Stimulated activated CD8-positive, alpha-beta memory T cell treated with anti-CD3 and anti-CD28 coated beads, Interleukin-15, amount 100 ng/mL, for 24 hours (primary cell): ENCODE data around the gene DOC2B.

Source experiments
- DNase-seq: peaks from one replicate; pipeline ENCODE4 v3.0.0-alpha.2; 2020; ENCODE audit warnings: low read depth

DOC2B gene

DNA sequence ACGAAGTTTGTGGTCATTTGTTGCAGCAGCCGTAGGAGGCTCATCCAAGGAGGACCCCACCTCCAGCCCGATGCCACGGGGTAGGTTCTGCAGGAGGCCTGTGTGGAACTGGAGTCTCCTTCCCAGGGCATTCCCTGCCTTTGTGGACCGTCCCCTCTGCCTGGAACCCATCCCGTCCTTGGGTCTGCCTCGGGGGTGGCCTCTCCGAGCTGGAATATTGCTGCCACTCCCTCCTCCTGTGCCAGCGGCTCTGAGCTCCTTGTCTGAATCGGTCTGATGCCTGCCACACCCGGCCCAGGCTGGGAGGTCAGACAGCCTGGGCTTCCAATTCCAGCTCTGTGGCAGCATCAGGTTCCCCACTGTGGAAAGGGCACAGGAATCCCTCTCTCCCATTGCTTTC, 18.8 kb downstream of the DOC2B start:
- DNase-seq: no peak

DNA sequence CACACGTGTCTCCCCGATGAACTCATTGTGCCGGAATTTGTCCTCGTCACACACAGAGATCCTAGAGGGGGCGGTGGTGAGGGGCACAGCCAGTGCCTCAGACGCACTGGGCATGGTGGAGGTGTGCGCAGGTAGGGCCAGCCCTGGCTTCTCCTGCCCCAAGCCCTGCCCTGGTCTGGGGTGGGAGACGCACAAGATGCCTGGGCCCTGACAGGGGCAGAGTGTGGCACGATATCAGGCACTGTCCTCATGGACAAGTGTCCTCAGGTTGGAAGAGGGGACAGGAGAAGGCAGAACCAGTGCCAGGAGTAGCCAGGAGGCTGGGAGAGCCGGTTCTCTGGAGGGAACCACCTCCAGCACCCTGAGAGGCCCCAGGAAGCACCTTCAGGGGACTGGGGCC, 20.0 kb downstream of the DOC2B start:
- DNase-seq: no peak

DNA sequence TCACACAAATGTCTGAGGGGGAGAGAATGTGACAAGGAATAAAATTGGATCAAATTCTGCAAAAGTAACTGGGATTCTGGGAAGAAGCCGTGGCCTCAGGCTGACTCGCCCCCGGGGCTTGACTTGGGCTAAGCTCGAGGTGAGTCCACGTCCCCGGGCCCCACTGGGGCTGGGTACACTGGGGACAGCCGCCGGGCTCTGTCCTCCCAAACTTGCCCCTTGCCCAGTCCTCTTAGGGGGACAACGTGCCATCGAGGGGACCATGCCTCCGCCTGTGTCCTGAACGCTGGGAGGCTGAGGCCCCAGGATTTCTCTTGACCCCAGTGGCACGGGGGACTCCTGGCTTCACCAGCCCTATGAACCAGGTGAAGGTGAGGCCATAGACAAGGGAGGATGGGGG, 21.1 kb downstream of the DOC2B start:
- no peak for DNase-seq

DNA sequence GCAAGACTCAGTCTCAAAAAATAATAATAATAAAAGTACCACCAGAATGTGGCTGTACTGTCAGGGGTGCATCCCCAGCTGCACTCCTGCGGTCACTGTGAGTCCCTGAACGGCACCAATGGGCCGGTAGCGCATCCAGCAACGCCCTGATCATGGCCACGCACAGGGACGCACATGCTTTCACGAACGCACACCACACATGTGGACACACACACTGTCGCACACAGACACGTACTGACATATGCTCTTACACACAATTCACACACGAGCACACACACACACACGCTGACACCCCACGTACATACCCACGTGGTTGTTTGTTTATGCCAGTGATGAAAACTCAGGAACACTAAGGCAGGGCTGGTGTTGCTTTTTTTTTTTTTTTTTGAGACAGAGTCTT, 21.8 kb downstream of the DOC2B start:
- no peak for DNase-seq

DNA sequence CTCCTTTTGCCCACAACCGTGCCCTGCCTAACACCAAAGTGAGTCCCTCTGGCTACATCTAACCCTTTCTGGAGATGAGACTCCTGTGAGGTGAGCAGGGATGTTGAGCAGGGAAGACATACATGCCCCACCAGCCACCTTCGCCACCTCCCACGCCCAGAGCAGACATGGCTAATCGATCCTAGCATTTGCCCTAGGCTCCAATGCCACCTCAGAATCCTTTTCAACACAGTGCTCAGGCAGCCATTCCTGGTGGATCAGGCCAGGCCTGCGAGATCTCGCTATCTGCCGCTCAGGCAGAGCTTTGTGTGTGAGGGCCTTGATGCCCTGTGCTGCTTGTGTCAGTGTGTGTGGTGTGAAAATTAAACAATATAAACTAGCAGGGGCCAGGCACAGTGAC, 23.1 kb downstream of the DOC2B start:
- DNase-seq: no peak

DNA sequence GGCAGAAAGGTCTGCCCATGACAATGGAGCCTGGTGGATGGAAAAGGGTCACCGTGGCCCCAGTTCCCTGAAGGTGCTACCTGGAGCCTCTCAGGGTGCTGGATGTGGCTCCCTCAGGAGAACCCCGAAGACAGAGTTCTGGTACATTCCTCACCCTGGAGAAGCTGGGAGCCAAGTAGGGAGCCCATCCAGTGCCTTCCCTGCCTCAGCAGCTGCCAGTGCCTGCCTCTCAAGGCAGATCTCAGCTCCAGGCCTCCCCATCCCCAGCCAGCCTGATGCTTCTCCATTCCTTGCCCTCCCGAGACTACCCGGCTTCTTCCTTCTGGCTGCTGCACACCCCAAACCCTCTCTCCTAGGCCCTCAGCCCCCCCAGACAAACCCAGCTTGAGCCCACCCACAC, 23.5 kb downstream of the DOC2B start:
- no peak for DNase-seq

DNA sequence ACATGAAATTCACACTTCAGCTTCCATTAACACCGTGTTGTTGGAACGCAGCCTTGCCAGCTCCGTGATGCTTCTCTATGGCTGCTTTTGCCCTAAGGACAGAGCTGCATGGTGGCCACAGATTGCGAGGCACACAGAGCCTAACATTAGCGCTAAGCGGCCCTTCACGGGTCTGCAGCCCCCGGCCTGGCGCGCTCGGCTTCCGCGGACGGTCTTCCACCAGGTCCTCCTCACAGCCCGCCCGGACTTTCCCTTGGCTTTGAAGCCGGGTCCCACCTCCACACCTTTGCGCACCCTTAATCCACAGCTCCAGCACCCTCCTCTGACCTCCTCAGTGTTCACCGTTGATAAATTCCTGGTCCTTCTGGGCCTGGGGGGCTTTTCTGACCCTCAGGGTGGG, 24.5 kb downstream of the DOC2B start:
- no peak for DNase-seq

DNA sequence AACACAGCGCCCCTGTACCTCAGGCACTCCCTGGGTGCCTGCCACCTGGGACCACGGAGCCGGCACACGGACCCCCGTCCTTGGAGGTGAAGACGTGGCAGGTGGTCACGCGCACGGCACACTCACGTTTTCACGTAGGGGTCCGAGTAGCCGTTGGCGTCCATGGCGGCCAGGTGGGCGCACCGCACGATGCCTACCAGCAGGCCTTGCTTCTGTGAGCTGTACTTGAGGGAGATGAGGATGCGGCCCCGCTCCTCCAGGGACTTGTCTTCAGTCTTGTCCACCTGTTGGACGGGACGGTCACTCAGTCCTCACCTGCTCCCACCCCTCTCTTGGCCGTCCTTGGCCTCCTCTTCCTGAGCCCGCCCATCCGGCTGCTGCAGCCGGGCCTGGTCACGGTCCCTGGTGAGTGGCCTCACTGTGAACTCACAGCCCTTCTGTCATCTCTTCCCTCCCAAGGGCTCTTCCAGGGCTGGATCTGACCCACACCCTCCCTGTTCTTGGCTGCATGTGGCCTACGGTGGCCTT, 25.3 kb downstream of the DOC2B start:
- no peak for DNase-seq

DNA sequence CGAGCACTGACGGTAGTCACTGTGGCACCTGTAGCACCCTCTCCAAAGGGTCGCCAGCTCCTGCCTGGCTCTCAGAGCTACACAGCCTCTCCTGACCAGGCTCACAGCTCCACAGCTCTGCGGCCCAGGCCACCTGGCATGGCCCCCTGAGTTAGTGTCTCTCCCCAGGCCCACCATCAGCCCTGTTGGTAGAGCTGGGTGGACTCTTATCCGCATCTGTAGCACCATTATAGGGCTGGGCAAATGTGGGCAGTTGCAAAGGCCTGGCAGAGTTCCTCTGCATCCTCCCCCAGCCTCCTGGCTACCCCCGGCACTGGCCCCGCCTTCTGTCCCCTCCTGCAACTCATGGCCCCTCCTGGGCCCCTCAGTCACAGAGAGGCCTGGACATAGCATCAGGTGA, 25.9 kb downstream of the DOC2B start:
- DNase-seq: no peak

DNA sequence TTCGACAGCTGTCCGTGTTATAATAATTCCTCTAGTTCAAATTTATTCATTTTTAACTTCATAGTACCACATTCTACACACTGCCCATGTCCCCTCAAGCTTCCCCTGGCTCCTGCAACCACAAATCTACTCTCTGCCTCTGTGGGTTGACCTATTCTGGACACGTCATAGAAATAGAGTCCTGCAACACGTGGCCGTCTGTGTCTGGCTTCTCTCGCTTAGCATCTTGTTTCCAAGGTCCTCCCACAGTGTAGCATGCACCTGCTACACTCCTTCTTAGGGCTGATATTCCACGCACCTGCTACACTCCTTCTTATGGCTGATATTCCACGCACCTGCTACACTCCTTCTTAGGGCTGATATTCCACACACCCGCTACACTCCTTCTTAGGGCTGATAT, 27.6 kb downstream of the DOC2B start:
- no peak for DNase-seq

DNA sequence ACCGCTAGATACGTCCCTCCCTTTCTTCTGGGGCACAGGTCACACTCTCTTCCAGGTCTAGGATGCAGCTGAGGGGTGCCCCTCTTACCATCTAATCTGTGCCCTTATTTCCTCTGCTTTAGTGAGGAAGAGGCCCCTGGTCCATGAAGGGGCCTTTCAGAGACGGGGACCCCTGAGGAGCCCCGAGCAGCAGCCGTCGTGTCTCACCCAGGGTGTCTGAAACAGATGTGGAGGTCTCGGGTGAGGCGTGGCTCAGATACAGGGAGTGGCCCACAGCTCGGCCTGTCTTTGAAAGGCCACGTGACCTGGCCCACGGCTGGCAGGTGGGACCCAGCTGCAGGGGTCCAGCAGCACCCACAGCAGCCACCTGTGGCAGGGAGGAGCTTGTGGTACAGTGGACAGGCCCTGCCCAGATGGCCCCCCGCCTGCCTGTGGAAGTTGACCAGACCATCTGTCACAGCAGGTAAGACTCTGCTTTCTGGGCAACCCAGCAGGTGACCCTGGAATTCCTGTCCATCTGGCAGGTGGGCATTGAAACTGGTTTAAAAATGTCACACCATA, 28.5 kb downstream of the DOC2B start:
- no peak for DNase-seq

DNA sequence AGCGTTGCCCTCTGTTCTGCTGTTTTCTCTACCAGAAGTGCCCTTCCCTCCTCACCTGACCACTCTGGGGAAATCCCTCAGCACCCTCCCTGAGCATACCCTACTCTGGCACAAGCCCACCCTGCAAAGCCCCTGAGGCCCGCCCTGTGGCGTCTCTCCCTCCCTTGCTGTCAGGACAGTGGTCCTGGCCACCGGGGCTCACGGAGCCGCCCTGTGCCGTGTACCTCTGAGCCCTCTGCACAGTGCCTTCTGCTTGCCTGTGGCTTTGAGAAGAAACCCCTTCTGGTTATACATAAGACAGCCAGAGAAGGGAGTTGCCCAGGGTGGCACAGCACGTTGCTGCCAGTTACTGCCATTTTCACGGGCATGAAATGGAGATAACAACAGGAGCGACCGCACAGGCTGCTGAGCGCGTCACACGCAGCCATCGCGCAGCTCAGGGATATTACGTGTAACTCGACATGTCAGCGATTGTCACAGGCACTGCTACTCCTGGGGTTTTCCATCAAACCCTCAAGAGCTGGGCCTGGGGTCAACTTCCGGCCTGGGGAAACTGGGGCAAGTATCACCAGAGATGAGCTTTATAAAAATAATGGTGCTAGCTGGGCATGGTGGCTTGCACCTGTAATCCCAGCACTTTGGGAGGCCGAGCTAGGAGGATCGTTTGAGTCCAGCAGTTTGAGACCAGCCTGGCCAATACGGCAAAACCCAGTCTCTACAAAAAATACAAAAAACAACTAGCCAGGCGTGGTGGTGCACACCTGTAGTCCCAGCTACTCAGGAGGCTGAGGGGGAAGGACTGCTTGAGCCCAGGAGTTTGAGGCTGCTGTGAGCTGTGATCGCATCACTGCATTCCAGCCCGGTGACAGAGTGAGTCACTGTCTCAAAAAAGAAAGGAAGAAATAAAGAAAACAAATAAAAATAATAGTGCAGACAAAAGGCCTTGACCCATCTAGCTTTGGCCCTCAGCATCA, 29.3 kb downstream of the DOC2B start:
- DNase-seq: no peak

DNA sequence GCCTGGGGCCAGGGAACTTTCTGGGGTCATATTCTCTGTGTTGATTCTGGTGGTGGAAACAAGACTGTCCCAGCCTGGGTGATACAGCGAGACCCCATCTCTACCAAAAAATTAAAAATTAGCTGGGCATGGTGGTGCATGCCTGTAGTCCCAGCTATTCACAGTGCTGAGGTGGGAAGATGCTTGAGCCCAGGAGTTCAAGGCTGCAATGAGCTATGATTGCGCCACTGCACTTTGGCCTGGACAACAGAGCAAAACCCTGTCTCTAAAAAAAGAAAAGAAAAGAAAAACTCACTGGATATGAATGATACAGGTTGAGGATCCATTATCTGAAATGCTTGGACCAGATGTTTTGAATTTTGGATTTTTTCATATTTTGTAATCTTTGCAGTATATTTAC, 30.4 kb downstream of the DOC2B start:
- DNase-seq: no peak

DNA sequence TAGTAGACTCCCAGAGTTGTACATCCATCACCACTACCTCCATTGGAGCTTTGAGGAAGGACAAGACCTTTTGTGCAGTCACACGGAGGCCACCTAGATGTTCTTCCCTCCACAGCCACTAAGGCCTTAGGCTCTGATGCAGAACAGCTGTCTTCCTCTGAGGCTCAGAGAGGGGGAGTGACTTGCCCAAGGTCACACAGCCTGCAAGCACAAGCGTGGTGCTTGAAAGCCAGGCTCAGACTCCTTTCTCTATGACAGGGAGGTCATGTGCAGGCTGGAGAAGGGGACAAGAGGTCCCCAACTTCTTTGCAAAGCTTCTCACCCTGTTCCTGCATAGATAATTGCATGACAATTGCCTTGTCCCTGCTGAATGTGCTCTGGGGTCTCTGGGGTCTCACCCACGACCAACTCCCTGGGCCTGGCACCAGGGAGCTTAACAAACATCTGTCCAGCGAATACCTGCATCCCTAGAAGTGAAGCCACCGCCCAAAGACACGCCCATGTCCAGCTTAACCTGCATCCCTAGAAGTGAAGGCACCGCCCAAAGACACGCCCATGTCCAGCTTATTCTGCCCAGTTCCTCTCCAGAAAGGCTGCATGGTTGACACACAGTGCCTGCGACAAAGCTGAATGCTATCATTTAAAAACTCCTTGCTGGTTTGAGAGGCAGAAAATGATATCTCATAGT, 31.4 kb downstream of the DOC2B start:
- DNase-seq: no peak

DNA sequence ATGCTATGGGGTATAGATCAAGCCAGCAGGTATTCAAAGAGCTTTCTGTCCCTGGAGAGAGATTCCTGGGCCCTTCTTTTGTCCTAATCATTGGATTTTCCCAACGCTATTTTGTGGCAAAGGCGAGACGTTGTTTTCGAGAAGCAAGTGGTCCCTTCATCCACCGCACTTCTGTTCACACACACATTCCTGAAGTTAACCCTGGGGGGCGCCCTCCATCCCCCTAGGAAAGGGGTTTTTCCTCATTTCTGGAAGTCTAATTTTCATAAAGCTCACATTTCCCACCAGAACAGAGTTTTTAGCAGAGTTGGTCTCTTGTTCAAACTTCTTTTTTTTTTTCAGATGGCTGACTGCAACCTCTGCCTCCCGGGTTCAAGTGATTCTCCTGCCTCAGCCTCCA, 32.2 kb downstream of the DOC2B start:
- no peak for DNase-seq

DNA sequence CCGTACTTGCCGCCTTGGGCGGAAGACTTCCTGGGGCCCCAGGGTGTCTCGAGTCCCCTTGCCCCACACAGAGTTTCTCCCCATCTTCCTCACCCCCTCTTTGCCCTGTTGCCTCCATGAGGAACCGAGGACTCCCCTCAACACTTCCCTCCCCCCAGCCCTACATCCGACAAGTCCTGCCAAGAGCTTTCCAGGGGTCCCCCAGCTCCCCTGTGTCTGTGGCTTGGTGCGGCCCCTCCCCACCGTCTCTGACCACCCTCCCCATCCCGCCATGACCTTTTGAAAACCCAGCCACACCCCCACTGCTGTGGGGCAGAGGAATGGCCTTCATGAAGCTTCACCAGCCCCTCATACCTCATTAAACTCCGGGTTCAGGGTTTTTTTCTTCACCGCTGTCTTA, 32.7 kb downstream of the DOC2B start:
- DNase-seq: no peak

DNA sequence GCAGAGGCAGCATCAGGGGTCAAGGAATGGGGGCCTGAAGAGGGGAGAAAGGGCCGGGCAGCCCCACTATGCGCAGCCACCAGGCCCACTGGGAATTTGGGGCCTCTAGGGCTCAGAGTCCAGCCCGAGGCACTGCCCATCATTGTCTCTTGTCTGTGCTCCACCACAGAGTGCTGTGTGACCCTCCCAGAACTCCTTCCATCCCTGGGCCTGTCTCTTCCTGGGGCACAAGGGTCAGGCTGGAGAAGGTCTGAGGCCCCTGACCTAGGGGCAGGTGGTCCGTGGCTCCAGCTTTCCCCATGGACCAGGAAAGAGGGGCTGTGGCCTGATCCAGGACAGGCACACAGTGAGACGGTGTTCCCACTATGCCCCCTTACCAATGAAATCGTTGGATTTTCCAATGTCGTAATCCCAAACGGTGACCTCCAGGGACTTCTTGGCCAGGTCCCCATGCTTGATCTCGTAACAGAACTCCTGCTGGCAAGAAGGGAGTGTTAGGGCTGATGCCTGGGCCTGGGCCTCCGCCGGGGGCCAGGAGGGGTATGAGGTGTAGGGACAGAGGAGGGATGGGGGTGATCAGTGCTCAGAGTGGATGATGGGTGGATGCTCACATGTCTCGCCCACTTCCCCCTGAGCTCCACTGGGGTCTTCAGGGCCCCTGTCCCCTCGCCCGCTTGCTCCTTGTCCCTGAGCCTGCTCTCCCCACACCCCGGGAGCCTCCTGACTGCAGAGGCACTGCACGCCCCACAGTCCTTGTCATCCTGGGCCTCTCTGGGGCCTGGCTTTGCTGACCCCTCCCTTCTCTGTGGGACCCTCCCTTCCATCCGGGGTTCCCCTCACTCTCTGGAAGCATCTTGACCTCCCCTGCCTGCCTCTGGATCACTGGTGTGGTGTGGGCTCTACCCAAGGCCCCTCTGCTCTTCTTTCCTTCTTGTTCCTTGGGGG, 33.4 kb downstream of the DOC2B start:
- no peak for DNase-seq

DNA sequence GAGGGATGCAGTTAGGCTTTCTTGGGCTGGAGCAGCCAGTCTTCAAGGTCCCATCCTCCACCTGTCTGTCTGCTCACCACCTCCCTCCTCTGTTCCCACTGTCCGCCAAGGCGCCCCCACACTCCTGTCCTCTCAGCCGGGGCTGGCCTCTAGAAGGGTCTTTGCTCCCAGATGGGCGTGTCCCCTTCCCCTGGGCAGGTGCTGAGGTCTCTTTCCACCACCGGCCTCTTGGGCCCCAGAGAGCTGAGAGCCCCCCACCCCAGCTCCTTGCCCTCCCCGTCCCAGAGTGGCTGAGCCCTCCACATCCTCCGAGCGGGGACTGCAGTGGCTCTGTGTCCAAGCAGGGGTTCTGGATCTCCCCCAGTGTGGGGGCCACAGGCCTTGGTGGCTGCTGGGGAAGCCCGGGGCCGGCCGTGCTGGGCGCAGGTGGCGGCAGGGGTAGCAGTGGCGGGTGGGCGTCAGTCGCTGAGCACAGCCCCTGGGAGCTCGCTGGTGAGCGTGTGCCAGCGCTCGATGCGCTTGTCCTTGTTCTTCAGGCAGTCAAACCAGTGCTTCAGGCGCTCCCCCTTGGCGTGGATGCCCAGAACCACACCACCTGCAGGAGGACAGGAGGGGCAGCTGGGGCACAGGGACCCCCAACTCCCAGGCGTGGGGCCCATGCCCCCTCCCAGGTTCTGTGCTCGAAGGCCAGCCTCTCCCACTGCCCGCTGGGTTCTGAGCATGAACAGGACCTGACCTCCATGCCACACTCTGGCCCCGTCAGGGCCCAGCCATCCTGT, 34.3 kb downstream of the DOC2B start:
- DNase-seq: no peak

DNA sequence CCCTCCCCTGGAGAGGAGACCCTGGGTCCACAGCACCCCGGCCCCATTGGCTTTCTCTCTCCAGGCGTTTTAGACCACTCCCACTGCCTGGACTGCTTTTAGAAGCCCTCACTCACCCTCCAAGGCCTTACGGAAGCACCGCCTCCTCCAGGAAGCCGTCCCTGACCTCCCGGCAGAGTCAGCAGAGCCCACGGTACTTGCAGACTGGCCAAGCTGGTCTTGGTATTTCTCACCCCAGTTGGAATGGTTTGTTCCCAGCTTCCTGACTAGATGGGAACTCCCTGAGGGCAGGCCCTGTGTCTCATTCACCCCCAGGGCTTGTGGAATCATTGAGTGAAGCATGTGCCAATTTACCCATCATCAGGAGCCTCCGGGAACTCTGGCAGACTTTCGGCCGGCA, 34.9 kb downstream of the DOC2B start:
- no peak for DNase-seq

DNA sequence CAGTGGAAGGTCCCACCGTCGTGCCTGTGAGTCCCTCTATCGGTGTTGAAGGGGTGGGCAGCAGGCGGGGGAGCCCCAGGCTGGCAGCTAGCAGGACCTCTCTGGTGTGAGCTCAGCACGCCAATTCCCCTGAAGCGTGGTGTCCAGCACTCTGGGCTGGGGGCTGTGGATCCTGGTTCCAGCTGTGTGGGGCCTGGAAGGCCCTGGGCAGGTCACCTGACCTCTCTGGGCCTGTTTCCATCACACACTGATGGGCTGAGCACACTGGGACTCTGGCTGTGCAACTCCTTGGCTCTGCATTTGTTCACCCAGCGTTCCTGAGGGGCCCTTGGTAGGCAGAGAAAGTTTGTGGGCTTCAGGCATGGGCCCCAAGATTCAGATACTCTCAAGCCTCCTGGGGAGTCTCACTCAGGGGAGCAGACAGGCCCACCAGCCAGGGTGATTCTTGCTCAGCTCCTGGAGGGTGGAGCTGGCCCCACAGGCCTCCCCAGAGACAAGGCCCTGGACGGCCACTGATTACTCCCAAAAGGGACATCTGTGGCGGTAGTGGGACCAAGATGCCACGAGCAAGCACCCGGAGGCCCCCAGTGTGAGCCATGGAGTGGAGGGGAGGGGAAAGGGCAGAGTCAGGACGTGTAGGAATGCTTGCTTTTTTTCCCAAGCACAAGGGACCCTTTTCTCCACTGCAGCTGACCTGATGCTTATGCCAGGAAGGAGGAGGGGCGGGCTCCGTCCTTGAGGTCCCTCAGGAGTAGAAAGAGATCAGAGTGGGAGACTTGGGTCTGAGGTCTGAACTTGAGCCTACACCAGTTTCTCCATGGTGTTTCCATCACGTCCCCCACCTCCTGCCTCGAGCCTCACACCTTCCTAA, 35.5 kb downstream of the DOC2B start:
- no peak for DNase-seq
